Muscle of leg (tissue), 11 donors: Measurements from ENCODE around the gene ZNF248. TPM values are rescaled to one million over a fixed set of nuclear protein-coding genes. Genes with fewer than 3 reads are reported as not detected.

Source experiments
- DNase-seq: peaks from one replicate; pipeline ENCODE4 v3.0.0; 2013
- H3K27ac ChIP-seq: one replicate; pipeline ENCODE4 v1.5.1; 2013; ENCODE audit warnings: mild to moderate bottlenecking, low read length, control low read depth
- H3K27me3 ChIP-seq: one replicate; pipeline ENCODE4 v1.6.1; 2013; ENCODE audit warnings: low read length; ENCODE audit not compliant: control insufficient read depth, insufficient read depth
- H3K36me3 ChIP-seq: one replicate; pipeline ENCODE4 v1.6.1; 2013; ENCODE audit warnings: low read length; ENCODE audit not compliant: control insufficient read depth, insufficient read depth
- H3K4me1 ChIP-seq: one replicate; pipeline ENCODE4 v1.6.1; 2013; ENCODE audit warnings: low read length; ENCODE audit not compliant: control insufficient read depth, insufficient read depth
- H3K4me3 ChIP-seq: one replicate; pipeline ENCODE4 v1.5.1; 2013; ENCODE audit warnings: low read length, control low read depth
- H3K9me3 ChIP-seq: replicated peaks from 2 replicates; pipeline ENCODE4 v1.6.1; 2013; ENCODE audit warnings: low read depth, low read length; ENCODE audit not compliant: control insufficient read depth
- WGBS: methylation state at CpG from one replicate; pipeline ENCODE4 v1.1.5; 2013; ENCODE audit warnings: missing lambda C conversion rate; ENCODE audit not compliant: insufficient coverage; 5-methylcytosine and 5-hydroxymethylcytosine counted together
- polyA plus RNA-seq, 8 donors: library from polyadenylated mRNA; unstranded; fragments of 120-200 nt; gene quantifications; one replicate each; pipeline versions ENCODE4 v1.2.1 to v1.2.3, GENCODE V29; 2013; ENCODE audit warnings: inconsistent platforms in 1 of 8, low replicate concordance in 1 of 8; ENCODE audit not compliant: insufficient read length in 8 of 8, insufficient read depth in 1 of 8
- total RNA-seq: library from RNA; stranded (reverse); fragments of 120-200 nt; gene quantifications from one replicate; pipeline ENCODE4 v1.2.4, GENCODE V29; 2013

Gene ZNF248
- total and polyA plus RNA-seq, 9 donors, result 14.4 to 20.2 (median 17.0) TPM

DNA sequence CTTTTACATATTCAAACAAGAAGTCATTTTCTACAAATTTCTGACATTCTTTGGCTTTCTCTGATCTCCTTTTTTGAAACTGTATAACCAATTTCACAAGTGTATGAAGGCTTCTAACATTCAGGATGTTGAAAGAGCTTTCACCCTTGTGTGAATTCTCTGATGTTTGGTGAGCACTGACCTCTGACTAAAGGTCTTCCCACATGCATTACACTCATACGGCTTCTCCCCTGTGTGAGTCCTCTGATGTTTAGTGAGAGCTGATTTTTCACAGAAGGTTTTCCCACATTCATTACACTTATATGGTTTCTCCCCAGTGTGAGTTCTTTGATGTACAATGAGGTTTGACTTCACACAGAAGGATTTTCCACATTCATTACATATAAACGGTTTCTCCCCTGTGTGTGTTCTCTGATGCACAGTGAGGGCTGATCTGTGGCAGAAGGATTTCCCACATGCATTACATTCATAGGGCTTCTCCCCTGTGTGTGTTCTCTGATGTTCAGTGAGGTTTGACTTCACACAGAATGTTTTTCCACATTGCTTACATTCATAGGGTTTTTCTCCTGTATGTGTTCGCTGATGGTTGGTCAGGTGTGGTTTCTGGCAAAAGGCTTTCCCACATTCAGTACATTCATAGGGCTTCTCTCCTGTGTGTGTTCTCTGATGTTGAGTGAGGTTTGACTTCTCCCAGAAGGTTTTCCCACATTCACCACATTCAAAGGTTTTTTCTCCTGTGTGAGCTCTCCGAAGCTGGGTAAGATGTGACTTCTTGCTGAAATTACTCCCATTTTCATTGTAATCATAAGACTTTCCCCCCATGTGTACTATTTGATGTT, 25.7 kb downstream of the ZNF248 start:
- no CpG with 5 or more reads among the region's 4 CpGs for WGBS
- Histone ChIP-seq H3K36me3 (peaks cover 38% of the 10 kb centered on the region), H3K4me1 (no peaks in the 10 kb centered on the region), H3K27me3 (no peaks in the 10 kb centered on the region), H3K27ac (no peak overlapping the region), H3K9me3 (peaks cover 40% of the 10 kb centered on the region), H3K4me3 (no peak overlapping the region)
- DNase-seq, result no peak

DNA sequence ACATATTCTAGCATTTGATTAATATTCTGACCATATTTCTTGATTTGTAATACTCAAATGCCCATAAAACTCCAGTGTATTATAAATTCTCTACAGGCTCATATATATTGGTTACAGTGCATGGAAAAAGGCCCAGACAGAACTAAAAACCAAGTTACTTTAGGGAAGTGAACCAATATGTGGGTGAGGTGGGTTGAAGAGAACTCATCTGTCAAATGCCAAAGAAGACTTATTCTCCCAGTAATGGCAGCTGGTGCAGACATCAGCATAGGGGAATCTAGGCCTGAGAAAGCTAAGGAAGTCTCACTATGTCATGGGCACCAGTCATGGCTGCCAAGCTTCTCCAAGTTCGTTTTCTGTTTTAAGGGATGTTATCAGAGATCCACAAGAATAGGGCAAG, 30.6 kb downstream of the ZNF248 start:
- Histone ChIP-seq H3K4me3 (no peak overlapping the region), H3K9me3 (peaks cover 42% of the 10 kb centered on the region), H3K36me3 (peaks cover 19% of the 10 kb centered on the region), H3K27ac (no peak overlapping the region), H3K4me1 (no peaks in the 10 kb centered on the region), H3K27me3 (no peaks in the 10 kb centered on the region)
- no CpG with 5 or more reads among the region's 1 CpG for WGBS
- DNase-seq, result no peak

DNA sequence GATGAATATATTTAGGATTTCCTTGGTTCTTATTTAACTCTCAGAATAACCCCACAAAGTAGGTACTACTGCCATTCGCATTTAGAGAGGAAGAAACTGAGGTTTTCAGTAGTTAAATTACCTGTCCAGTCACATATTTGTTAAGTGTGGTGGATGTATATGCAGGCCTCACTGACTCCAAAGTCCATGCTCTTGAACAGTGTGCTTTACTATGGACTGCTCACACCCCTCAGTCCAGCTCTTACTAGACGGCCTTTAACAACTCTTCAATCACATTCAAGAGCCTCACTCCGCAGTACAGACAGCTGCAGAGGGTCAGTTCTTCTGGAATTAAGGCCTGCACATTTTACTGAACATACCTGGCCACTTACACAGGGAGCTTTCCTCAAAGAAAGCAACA, 36.2 kb downstream of the ZNF248 start:
- H3K36me3 ChIP-seq, result no peaks in the 10 kb centered on the region
- H3K4me3 ChIP-seq, result no peak overlapping the region
- DNase-seq, result no peak
- no peaks in the 10 kb centered on the region for H3K4me1 ChIP-seq
- peaks cover 32% of the 10 kb centered on the region for H3K9me3 ChIP-seq
- H3K27ac ChIP-seq, result no peak overlapping the region
- H3K27me3 ChIP-seq, result no peaks in the 10 kb centered on the region
- 100% methylated on average over 2 of the region's 3 CpGs for WGBS

DNA sequence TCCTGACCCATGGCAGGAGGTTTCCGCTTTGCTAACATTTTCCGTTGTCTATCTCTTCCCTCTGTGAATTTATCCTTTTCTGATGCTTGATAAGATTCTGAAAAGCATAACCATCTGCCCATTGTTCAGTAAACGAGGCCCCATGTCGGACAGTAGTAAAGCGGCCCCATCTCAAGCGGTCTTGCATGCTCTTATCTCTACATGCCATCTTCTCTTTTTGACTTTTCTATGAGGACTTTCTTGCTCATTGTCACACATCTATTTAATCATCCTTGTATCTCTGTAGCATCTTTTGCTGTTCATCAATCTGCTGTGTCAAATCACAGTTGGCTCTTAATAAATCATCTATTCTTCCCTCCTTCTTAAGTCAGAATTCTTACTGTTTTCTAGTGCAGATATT, 37.6 kb downstream of the ZNF248 start:
- Histone ChIP-seq H3K4me3 (no peak overlapping the region), H3K27ac (no peak overlapping the region), H3K9me3 (peaks cover 35% of the 10 kb centered on the region), H3K36me3 (no peaks in the 10 kb centered on the region), H3K4me1 (no peaks in the 10 kb centered on the region), H3K27me3 (no peaks in the 10 kb centered on the region)
- DNase-seq, result no peak
- 100% methylated on average over 6 of the region's 6 CpGs for WGBS

DNA sequence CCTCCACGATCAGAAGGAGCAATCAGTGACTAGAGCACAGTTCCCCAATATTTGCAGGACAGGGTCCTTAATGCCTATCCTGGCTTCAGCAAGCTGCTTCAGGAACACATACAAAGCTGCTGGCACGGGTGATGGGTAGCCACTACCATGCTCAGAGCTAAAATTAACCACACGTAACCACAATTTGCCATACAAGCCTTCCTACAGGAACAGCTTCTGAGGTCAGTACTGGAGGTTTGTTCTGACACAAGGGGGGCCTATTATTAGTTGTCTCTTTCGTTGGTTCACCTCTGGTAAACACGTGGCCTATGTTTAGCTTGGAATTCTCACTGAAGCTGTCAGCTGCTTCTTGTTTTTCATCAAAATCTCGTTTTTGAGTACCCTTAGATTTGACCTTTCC, 41.1 kb downstream of the ZNF248 start:
- Histone ChIP-seq H3K4me3 (no peak overlapping the region), H3K27me3 (no peaks in the 10 kb centered on the region), H3K4me1 (no peaks in the 10 kb centered on the region), H3K9me3 (peaks cover 38% of the 10 kb centered on the region), H3K36me3 (no peaks in the 10 kb centered on the region), H3K27ac (no peak overlapping the region)
- WGBS, result 89% methylated on average over 1 of the region's 6 CpGs
- DNase-seq, result no peak

DNA sequence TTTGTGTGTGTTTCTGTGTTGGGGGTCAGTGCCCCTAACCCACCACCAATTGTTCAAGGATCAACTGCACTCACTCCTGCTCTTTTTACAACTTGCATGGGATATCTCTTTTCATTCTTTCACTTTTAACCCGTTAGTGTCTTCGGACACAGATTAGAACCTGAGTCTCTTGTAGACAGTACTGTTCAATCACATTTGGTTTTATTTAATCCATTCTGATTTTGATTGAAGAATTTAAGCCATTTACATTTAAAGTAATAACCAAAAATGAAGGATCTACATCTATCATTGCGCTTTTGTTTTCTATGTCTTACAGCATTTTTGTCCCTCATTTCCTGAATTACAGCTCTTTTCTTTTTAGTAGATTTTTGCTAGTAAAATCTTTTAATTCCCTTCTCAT, 43.6 kb downstream of the ZNF248 start:
- no peaks in the 10 kb centered on the region for H3K27me3 ChIP-seq
- no peaks in the 10 kb centered on the region for H3K36me3 ChIP-seq
- no peaks in the 10 kb centered on the region for H3K4me1 ChIP-seq
- no CpG with 5 or more reads among the region's 3 CpGs for WGBS
- no peak for DNase-seq
- no peak overlapping the region for H3K4me3 ChIP-seq
- H3K9me3 ChIP-seq, result peaks cover 30% of the 10 kb centered on the region
- no peak overlapping the region for H3K27ac ChIP-seq

DNA sequence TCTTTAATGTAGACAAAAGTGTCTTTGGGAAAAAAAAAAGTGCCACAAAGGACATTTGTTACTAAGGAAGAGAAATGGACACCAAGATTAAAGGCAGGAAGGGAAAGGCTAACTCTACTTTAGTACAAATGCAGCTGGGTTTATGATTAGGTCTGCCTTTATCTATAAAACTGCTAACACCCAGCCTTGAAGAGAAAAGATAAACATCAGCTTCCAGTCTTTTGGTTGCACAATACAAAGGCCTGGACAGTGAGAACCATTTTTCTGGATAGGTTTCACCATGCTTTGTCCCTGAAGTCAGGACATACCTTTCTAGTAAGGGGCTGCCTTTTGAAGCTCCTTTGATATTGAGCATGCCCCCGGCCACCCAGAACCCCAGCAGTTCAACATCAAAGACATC, 45.1 kb downstream of the ZNF248 start:
- no peak for DNase-seq
- no peaks in the 10 kb centered on the region for H3K36me3 ChIP-seq
- no peaks in the 10 kb centered on the region for H3K4me1 ChIP-seq
- peaks cover 28% of the 10 kb centered on the region for H3K9me3 ChIP-seq
- no peaks in the 10 kb centered on the region for H3K27me3 ChIP-seq
- WGBS, result no CpG with 5 or more reads among the region's 1 CpG
- no peak overlapping the region for H3K4me3 ChIP-seq
- no peak overlapping the region for H3K27ac ChIP-seq

DNA sequence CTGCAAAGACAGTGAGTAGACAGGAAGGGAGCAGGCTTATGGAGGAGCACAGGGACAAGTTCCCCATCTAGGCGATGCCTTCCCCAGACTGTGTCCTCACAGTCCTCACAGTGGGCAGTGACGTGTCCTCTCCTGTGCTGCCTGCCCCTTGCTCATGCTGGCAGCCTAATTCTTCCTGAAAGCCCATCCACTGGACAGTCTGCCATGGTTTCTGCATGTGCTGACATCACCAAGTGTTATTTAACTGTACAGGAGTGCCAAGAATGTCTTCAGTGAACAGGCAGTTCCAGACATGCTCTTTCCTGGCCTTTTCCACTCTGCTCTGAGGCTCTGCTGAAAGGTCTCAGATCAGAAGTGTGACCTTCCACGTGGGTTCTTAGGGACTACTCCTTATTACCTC, 54.1 kb downstream of the ZNF248 start:
- no peaks in the 10 kb centered on the region for H3K36me3 ChIP-seq
- no peaks in the 10 kb centered on the region for H3K4me1 ChIP-seq
- no peak for DNase-seq
- H3K4me3 ChIP-seq, result no peak overlapping the region
- WGBS, result 76% methylated on average over 3 of the region's 3 CpGs
- no peak overlapping the region for H3K27ac ChIP-seq
- H3K27me3 ChIP-seq, result no peaks in the 10 kb centered on the region
- peaks cover 11% of the 10 kb centered on the region for H3K9me3 ChIP-seq

DNA sequence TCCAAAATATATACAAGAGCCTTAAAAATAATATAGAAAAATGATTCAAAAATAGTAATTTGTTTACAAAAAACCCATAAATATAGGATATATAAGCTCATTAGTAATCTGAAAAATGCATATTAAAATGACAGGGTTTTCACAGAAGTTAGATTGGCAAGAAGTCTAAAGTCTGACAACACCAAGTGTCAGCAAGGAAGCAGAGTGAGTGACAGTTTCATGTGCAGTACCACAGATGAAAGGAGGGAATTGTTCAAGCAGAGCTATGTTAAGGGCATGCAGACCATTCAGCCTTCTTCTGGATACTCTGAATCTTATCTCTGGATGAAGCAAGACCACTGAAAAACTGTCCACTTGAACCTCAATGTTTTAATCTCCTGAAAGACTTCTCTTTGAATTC, 55.9 kb downstream of the ZNF248 start:
- no peaks in the 10 kb centered on the region for H3K27me3 ChIP-seq
- no peak overlapping the region for H3K27ac ChIP-seq
- H3K4me3 ChIP-seq, result no peak overlapping the region
- H3K36me3 ChIP-seq, result no peaks in the 10 kb centered on the region
- no peaks in the 10 kb centered on the region for H3K4me1 ChIP-seq
- no peak for DNase-seq
- peaks cover 11% of the 10 kb centered on the region for H3K9me3 ChIP-seq

DNA sequence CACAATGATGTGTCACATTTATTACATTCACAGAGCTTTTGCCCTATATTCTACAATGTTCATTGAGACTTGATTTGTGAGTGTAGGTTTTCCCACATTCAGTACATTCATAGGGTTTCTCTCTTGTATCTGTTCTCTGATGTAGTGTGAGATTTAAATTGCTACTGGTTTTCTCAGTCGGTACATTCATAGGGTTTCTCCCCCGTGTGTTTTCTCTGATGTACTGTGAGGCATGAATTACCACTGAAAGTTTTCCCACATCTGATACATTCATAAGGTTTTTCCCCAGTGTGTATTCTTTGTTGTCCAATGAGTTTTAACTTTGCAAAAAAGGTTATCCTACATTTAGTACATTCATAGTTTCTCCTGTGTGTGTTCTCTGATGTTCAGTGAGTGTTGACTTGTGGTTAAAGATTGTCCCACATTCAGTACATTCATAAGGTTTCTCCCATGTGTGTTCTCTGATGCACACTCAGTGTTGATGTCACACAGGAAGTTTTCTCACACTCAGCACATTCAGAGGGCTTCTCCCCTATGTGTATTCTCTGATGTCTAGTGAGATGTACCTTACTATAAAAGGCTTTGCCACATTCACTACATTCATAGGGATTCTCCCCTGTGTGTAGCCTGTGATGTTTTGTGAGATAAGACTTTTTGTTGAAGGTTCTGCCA, 63.0 kb downstream of the ZNF248 start:
- DNase-seq, result no peak
- Histone ChIP-seq H3K27ac (no peak overlapping the region), H3K4me1 (no peaks in the 10 kb centered on the region), H3K36me3 (no peaks in the 10 kb centered on the region), H3K9me3 (peaks cover 14% of the 10 kb centered on the region), H3K27me3 (no peaks in the 10 kb centered on the region), H3K4me3 (no peak overlapping the region)
- WGBS, result no CpG with 5 or more reads among the region's 2 CpGs
